HL-60 (cell line): ENCODE measurements around the gene ZEB1.

Experiments
- DNase-seq, 2 experiments: peaks; one replicate each; pipeline ENCODE4 v3.0.0-alpha.2; 2010 to 2020; ENCODE audit warnings: low read depth in 1 of 2, low spot score in 1 of 2
- H3K27ac ChIP-seq: fragments of 250-450 bp; sonication (Bioruptor Pico); replicated peaks from 2 replicates; pipeline ENCODE4 v1.5.1; 2020; ENCODE audit warnings: mild to moderate bottlenecking, moderate library complexity
- H3K27me3 ChIP-seq: fragments of 250-450 bp; sonication (Bioruptor Pico); 2 replicates; pipeline ENCODE4 v1.5.1; 2021; ENCODE audit warnings: mild to moderate bottlenecking, moderate library complexity; ENCODE audit not compliant: insufficient read depth, poor library complexity, severe bottlenecking
- H3K4me3 ChIP-seq: replicated peaks from 2 replicates; pipeline ENCODE4 v1.5.1; 2011; ENCODE audit warnings: mild to moderate bottlenecking, control low read depth, low read length; ENCODE audit not compliant: insufficient read depth
- CTCF ChIP-seq: IDR thresholded peaks from one replicate; pipeline ENCODE4 v1.5.1; 2011; ENCODE audit warnings: low read length, control low read depth, inconsistent platforms; ENCODE audit not compliant: insufficient read depth
- GABPA ChIP-seq: IDR thresholded peaks from 2 replicates; pipeline ENCODE4 v1.6.1; 2012; ENCODE audit warnings: low read depth
- POLR2AphosphoS5 ChIP-seq: IDR thresholded peaks from 2 replicates; pipeline ENCODE4 v1.6.1; 2012; ENCODE audit warnings: low read depth
- REST ChIP-seq: IDR thresholded peaks from 2 replicates; pipeline ENCODE4 v1.6.1; 2012; ENCODE audit warnings: low read depth; ENCODE audit not compliant: insufficient replicate concordance
- SPI1 ChIP-seq: IDR thresholded peaks from 2 replicates; pipeline ENCODE4 v1.6.1; 2012; ENCODE audit warnings: low read depth, mild to moderate bottlenecking, borderline replicate concordance

The ZEB1 gene

GRCh38 chr10:31347705-31348104, 28.7 kb downstream of the ZEB1 start:
- Histone ChIP-seq H3K4me3 (no peak overlapping the region), H3K27me3 (no peaks in the 10 kb centered on the region), H3K27ac (no peak overlapping the region)
- TF ChIP-seq GABPA (no peak), REST (no peak), CTCF (no peak), POLR2AphosphoS5 (no peak), SPI1 (no peak)
- no peak for DNase-seq

- Histone ChIP-seq H3K27ac (no peak overlapping the region), H3K4me3 (no peak overlapping the region), H3K27me3 (no peaks in the 10 kb centered on the region)
- no peak for DNase-seq
- TF ChIP-seq GABPA (no peak), POLR2AphosphoS5 (no peak), CTCF (no peak), REST (no peak), SPI1 (no peak)
Observed at GRCh38 chr10:31350891-31351290, 31.9 kb downstream of the ZEB1 start.

- Histone ChIP-seq H3K27me3 (no peaks in the 10 kb centered on the region), H3K4me3 (no peak overlapping the region), H3K27ac (no peak overlapping the region)
- TF ChIP-seq REST (no peak), GABPA (no peak), SPI1 (no peak), POLR2AphosphoS5 (no peak), CTCF (no peak)
- DNase-seq, result no peak
Observed at GRCh38 chr10:31352436-31353226, 33.6 kb downstream of the ZEB1 start.
